KMS-11 (cell line): ENCODE data around the gene HIGD1C.

Experiments
- H2AFZ ChIP-seq: fragments of 200-600 bp; sonication (generic); 2 replicates; pipeline ENCODE4 v1.6.1; 2016; ENCODE audit warnings: antibody characterized with exemption, mixed run types, low read depth
- H3K27ac ChIP-seq: fragments of 200-600 bp; sonication (generic); 2 replicates; pipeline ENCODE4 v1.6.1; 2016; ENCODE audit warnings: mild to moderate bottlenecking, mixed run types
- H3K27me3 ChIP-seq: fragments of 200-600 bp; sonication (generic); 2 replicates; pipeline ENCODE4 v1.6.1; 2017; ENCODE audit warnings: mild to moderate bottlenecking, low read depth, mixed run types, moderate library complexity; ENCODE audit not compliant: insufficient read depth
- H3K36me3 ChIP-seq: fragments of 200-600 bp; sonication (generic); 2 replicates; pipeline ENCODE4 v1.6.1; 2017; ENCODE audit warnings: mild to moderate bottlenecking, mixed run types; ENCODE audit not compliant: insufficient read depth
- H3K4me1 ChIP-seq: fragments of 200-600 bp; sonication (generic); 2 replicates; pipeline ENCODE4 v1.6.1; 2016; ENCODE audit warnings: mild to moderate bottlenecking, low read depth, mixed run types; ENCODE audit not compliant: poor library complexity, severe bottlenecking
- H3K4me2 ChIP-seq: fragments of 200-600 bp; sonication (generic); 2 replicates; pipeline ENCODE4 v1.7.0; 2016; ENCODE audit warnings: mild to moderate bottlenecking, mixed run types
- H3K4me3 ChIP-seq: fragments of 200-600 bp; sonication (generic); IDR thresholded peaks from 2 replicates; pipeline ENCODE4 v1.6.1; 2017; ENCODE audit warnings: low read depth, low read length, mixed read lengths; ENCODE audit not compliant: insufficient read depth
- H3K79me2 ChIP-seq: fragments of 200-600 bp; sonication (generic); 2 replicates; pipeline ENCODE4 v1.6.1; 2016; ENCODE audit warnings: low read depth, mixed run types; ENCODE audit not compliant: insufficient read depth
- H3K9ac ChIP-seq: fragments of 200-600 bp; sonication (generic); 2 replicates; pipeline ENCODE4 v1.6.1; 2016; ENCODE audit warnings: mild to moderate bottlenecking, mixed run types
- H4K20me1 ChIP-seq: fragments of 200-600 bp; sonication (generic); 2 replicates; pipeline ENCODE4 v1.6.1; 2016; ENCODE audit warnings: mild to moderate bottlenecking, mixed run types; ENCODE audit not compliant: insufficient read depth
- TF ChIP-seq, protein P1 (sequence below): fragments of 200-600 bp; sonication (generic); conservative IDR thresholded peaks from 2 replicates; pipeline ENCODE4 v1.6.1; 2017; ENCODE audit warnings: low read depth, mild to moderate bottlenecking, antibody characterized with exemption, low read length, moderate library complexity, mixed read lengths

The HIGD1C gene

GRCh38 chr12:50924131-50924438 is 28.3 kb upstream of the HIGD1C start:
- H3K9ac ChIP-seq: peak overlapping the region; percentile 33; the same call in 1 of the 2 replicates
- TF ChIP-seq, protein P1, sequence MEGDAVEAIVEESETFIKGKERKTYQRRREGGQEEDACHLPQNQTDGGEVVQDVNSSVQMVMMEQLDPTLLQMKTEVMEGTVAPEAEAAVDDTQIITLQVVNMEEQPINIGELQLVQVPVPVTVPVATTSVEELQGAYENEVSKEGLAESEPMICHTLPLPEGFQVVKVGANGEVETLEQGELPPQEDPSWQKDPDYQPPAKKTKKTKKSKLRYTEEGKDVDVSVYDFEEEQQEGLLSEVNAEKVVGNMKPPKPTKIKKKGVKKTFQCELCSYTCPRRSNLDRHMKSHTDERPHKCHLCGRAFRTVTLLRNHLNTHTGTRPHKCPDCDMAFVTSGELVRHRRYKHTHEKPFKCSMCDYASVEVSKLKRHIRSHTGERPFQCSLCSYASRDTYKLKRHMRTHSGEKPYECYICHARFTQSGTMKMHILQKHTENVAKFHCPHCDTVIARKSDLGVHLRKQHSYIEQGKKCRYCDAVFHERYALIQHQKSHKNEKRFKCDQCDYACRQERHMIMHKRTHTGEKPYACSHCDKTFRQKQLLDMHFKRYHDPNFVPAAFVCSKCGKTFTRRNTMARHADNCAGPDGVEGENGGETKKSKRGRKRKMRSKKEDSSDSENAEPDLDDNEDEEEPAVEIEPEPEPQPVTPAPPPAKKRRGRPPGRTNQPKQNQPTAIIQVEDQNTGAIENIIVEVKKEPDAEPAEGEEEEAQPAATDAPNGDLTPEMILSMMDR: no peak
- H4K20me1 ChIP-seq: no peaks in the 10 kb centered on the region
- peak overlapping the region; percentile 64 for H3K27ac ChIP-seq
- H3K4me3 ChIP-seq: no peak overlapping the region
- peak overlapping the region; percentile 83 for H3K4me2 ChIP-seq
- no peaks in the 10 kb centered on the region for H3K27me3 ChIP-seq
- H3K4me1 ChIP-seq: peaks cover 86% of the 10 kb centered on the region
- H2AFZ ChIP-seq: peak overlapping the region; percentile 62
- H3K79me2 ChIP-seq: no peaks in the 10 kb centered on the region
- H3K36me3 ChIP-seq: no peaks in the 10 kb centered on the region

DNA sequence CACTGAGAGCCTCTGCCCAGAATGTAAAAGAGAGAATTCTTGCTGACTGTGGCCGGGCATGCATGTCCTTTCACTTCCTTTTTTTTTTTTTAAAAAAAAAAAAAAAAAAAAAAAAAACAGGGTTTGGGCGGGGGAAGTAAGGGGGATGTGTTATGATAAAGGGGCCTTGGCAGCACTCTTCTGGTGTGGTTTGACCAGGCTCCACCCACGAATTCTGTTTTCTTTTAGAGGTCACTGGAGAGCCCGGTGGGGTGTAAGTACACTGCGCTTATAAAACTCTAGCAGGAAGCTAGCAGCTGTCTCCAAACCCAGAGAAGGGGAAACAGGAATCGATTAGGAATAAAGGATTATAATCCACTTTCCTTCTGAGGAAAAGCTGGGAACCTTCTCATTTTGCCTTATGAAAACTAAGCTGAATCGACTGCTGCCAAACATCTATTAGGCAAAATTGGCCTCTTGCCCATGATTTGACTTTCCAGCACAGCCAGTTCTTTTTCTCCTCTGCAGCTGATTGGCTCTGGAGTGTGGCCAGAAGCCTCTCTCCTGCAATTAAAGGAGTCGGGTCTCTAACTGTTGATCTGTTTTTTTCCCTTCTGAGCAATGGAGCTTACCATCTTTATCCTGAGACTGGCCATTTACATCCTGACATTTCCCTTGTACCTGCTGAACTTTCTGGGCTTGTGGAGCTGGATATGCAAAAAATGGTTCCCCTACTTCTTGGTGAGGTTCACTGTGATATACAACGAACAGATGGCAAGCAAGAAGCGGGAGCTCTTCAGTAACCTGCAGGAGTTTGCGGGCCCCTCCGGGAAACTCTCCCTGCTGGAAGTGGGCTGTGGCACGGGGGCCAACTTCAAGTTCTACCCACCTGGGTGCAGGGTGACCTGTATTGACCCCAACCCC is 27.7 kb upstream of the HIGD1C start:
- H3K27ac ChIP-seq: peak overlapping the region; percentile 64
- H2AFZ ChIP-seq: peak overlapping the region; percentile 62
- H3K79me2 ChIP-seq: no peaks in the 10 kb centered on the region
- H3K4me1 ChIP-seq: peaks cover 80% of the 10 kb centered on the region
- H3K9ac ChIP-seq: peak overlapping the region; percentile 33; the same call in 1 of the 2 replicates
- H3K4me3 ChIP-seq: no peak overlapping the region
- H3K36me3 ChIP-seq: no peaks in the 10 kb centered on the region
- TF ChIP-seq, protein P1: no peak
- H3K27me3 ChIP-seq: no peaks in the 10 kb centered on the region
- H3K4me2 ChIP-seq: peak overlapping the region; percentile 83
- H4K20me1 ChIP-seq: no peaks in the 10 kb centered on the region

DNA sequence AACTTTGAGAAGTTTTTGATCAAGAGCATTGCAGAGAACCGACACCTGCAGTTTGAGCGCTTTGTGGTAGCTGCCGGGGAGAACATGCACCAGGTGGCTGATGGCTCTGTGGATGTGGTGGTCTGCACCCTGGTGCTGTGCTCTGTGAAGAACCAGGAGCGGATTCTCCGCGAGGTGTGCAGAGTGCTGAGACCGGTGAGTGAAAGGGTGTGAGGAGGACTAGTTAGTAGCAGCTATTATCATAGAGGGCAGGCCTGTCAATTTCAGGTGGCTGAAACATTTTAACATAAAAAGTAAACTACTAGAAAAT is 27.0 kb upstream of the HIGD1C start:
- Histone ChIP-seq H3K27ac (peak overlapping the region; percentile 64), H3K4me2 (peak overlapping the region; percentile 83), H3K9ac (peak overlapping the region; percentile 3; the same call in 1 of the 2 replicates)

GRCh38 chr12:50925920-50926319 is 26.4 kb upstream of the HIGD1C start:
- H3K9ac ChIP-seq: peak overlapping the region; percentile 3; the same call in 1 of the 2 replicates
- H3K27me3 ChIP-seq: no peaks in the 10 kb centered on the region
- no peaks in the 10 kb centered on the region for H3K79me2 ChIP-seq
- TF ChIP-seq, protein P1: no peak
- H4K20me1 ChIP-seq: no peaks in the 10 kb centered on the region
- H3K36me3 ChIP-seq: no peaks in the 10 kb centered on the region
- peak overlapping the region; percentile 83 for H3K4me2 ChIP-seq
- H3K4me1 ChIP-seq: peaks cover 68% of the 10 kb centered on the region
- no peak overlapping the region for H3K4me3 ChIP-seq
- H2AFZ ChIP-seq: no peak overlapping the region
- H3K27ac ChIP-seq: peak overlapping the region; percentile 64; the same call in 1 of the 2 replicates

More for the DNA sequence above, 27.0 kb upstream of the HIGD1C start:
- Histone ChIP-seq H3K27me3 (no peaks in the 10 kb centered on the region), H4K20me1 (no peaks in the 10 kb centered on the region), H3K36me3 (no peaks in the 10 kb centered on the region), H3K79me2 (no peaks in the 10 kb centered on the region), H2AFZ (peak overlapping the region; percentile 62; the same call in 1 of the 2 replicates), H3K4me3 (no peak overlapping the region), H3K4me1 (peaks cover 74% of the 10 kb centered on the region)
- TF ChIP-seq, protein P1: no peak
